H1 (cell line): Measurements from ENCODE around the gene PCSK4. TPM values are rescaled to one million over a fixed set of nuclear protein-coding genes. Genes with fewer than 3 reads are reported as not detected.

Source experiments
- CTCF ChIA-PET: fragments of 300-600 bp; sonication (Branson Sonifier 250); formaldehyde crosslinking; loops from one replicate; lab custom pipeline; 2021; ENCODE audit not compliant: partially characterized antibody; lab: Charles Lee
- POLR2A ChIA-PET: fragments of 300-600 bp; sonication (Branson Sonifier 250); formaldehyde crosslinking; loops from one replicate; lab custom pipeline; 2021; ENCODE audit warnings: inconsistent platforms; ENCODE audit not compliant: partially characterized antibody; lab: Charles Lee
- DNase-seq, 2 experiments: peaks; one replicate each; pipeline versions ENCODE4 v3.0.0 to v3.0.0-alpha.2; 2010 to 2022; ENCODE audit warnings: low spot score in 2 of 2, low read depth in 1 of 2, mixed read lengths in 1 of 2
- FAIRE-seq: peaks from 2 replicates; lab custom pipeline; 2011; peaks lifted over from hg19 to GRCh38; lab: Jason Lieb, UNC
- H2AFZ ChIP-seq: 2 replicates; pipeline ENCODE4 v1.8.1; 2012; ENCODE audit warnings: low read length, inconsistent platforms
- H2AK5ac ChIP-seq: 2 replicates; pipeline ENCODE4 v1.6.1; 2013; ENCODE audit warnings: low read depth, low read length
- H2BK120ac ChIP-seq: replicated peaks from 2 replicates; pipeline ENCODE3; 2013; ENCODE audit warnings: low read depth, low read length, inconsistent platforms
- H2BK12ac ChIP-seq: 2 replicates; pipeline ENCODE4 v1.6.1; 2013; ENCODE audit warnings: low read depth, low read length
- H2BK15ac ChIP-seq: 2 replicates; pipeline ENCODE4 v1.6.1; 2013; ENCODE audit warnings: low read length
- H2BK20ac ChIP-seq: 2 replicates; pipeline ENCODE4 v1.6.1; 2013; ENCODE audit warnings: low read length
- H2BK5ac ChIP-seq: 2 replicates; pipeline ENCODE4 v1.6.1; 2013; ENCODE audit warnings: low read depth, low read length
- H3K14ac ChIP-seq: 2 replicates; pipeline ENCODE4 v1.6.1; 2013; ENCODE audit warnings: inconsistent platforms; ENCODE audit not compliant: insufficient read length
- H3K18ac ChIP-seq: 2 replicates; pipeline ENCODE4 v1.6.1; 2013; ENCODE audit warnings: low read length; ENCODE audit errors: extremely low read depth
- H3K23ac ChIP-seq: 2 replicates; pipeline ENCODE4 v1.6.1; 2013; ENCODE audit warnings: inconsistent platforms; ENCODE audit not compliant: insufficient read length
- H3K23me2 ChIP-seq: 2 replicates; pipeline ENCODE4 v1.6.1; 2013; ENCODE audit warnings: low read depth, low read length
- H3K27ac ChIP-seq: 2 replicates; pipeline ENCODE4 v1.6.1; 2011; ENCODE audit warnings: low read depth, low read length, inconsistent platforms
- H3K27me3 ChIP-seq, 4 experiments: replicated peaks in 1 of 4; 1 replicate in 1 of 4; 2 replicates in 3 of 4; pipeline versions ENCODE4 v1.6.1 to v1.8.1; 2011 to 2013; ENCODE audit warnings: low read length in 3 of 4, mild to moderate bottlenecking in 3 of 4, inconsistent platforms in 2 of 4, mixed read lengths in 2 of 4, moderate library complexity in 1 of 4; ENCODE audit not compliant: control insufficient read depth in 3 of 4, insufficient read depth in 3 of 4; ENCODE audit errors: extremely low read depth in 1 of 4
- H3K36me3 ChIP-seq, 4 experiments: 2 replicates each; pipeline versions ENCODE4 v1.6.1 to v1.8.1; 2011 to 2013; ENCODE audit warnings: mild to moderate bottlenecking in 4 of 4, low read length in 3 of 4, moderate library complexity in 2 of 4, control low read depth in 1 of 4, inconsistent platforms in 1 of 4; ENCODE audit not compliant: insufficient read depth in 4 of 4, control insufficient read depth in 2 of 4
- H3K4ac ChIP-seq: replicated peaks from 2 replicates; pipeline ENCODE3; 2013; ENCODE audit warnings: low read length, low read depth, mixed read lengths, inconsistent platforms; ENCODE audit not compliant: insufficient read length
- H3K4me1 ChIP-seq, 4 experiments: replicated peaks in 1 of 4; 1 replicate in 1 of 4; 2 replicates in 3 of 4; pipeline versions ENCODE4 v1.6.1 to v1.8.1; 2011 to 2013; ENCODE audit warnings: low read length in 3 of 4, inconsistent platforms in 2 of 4, mixed read lengths in 1 of 4; ENCODE audit not compliant: insufficient read depth in 4 of 4, control insufficient read depth in 3 of 4
- H3K4me2 ChIP-seq, 2 experiments: 2 replicates each; pipeline versions ENCODE4 v1.6.1 to v1.8.1; 2011 to 2013; ENCODE audit warnings: low read depth in 2 of 2, low read length in 2 of 2, control low read depth in 1 of 2, inconsistent platforms in 1 of 2, mild to moderate bottlenecking in 1 of 2; ENCODE audit not compliant: insufficient read depth in 1 of 2
- H3K4me3 ChIP-seq, 4 experiments: fragments of 200-600, 300-600 bp in 1 of 4; sonication (generic), shearing (Covaris generic), sonication (Bioruptor Twin) in 1 of 4; 2 replicates each; pipeline versions ENCODE4 v1.5.1 to v1.8.1; 2011 to 2016; ENCODE audit warnings: low read length in 4 of 4, low read depth in 3 of 4, control low read depth in 2 of 4, inconsistent platforms in 2 of 4, mild to moderate bottlenecking in 2 of 4, mixed read lengths in 1 of 4, moderate library complexity in 1 of 4; ENCODE audit not compliant: insufficient read depth in 2 of 4; ENCODE audit errors: extremely low read depth in 1 of 4
- H3K56ac ChIP-seq: replicated peaks from 2 replicates; pipeline ENCODE3; 2013; ENCODE audit warnings: low read depth, mild to moderate bottlenecking, mixed read lengths, low read length, inconsistent platforms; ENCODE audit not compliant: insufficient read length
- H3K79me1 ChIP-seq: 2 replicates; pipeline ENCODE4 v1.6.1; 2013; ENCODE audit warnings: low read depth, low read length, control low read depth
- H3K79me2 ChIP-seq, 2 experiments: 2 replicates each; pipeline versions ENCODE4 v1.6.1 to v1.8.1; 2012 to 2013; ENCODE audit warnings: low read length in 2 of 2, mild to moderate bottlenecking in 2 of 2, inconsistent platforms in 1 of 2; ENCODE audit not compliant: insufficient read depth in 2 of 2, control insufficient read depth in 1 of 2
- H3K9ac ChIP-seq, 4 experiments: replicated peaks in 1 of 4; 1 replicate in 1 of 4; 2 replicates in 3 of 4; pipeline versions ENCODE4 v1.6.1 to v1.8.1; 2011 to 2013; ENCODE audit warnings: low read depth in 3 of 4, low read length in 3 of 4, control low read depth in 2 of 4, mild to moderate bottlenecking in 2 of 4, moderate library complexity in 2 of 4, inconsistent platforms in 1 of 4; ENCODE audit errors: extremely low read depth in 1 of 4
- H3K9me3 ChIP-seq, 2 experiments: 2 replicates each; pipeline versions ENCODE4 v1.6.1 to v1.8.1; 2012 to 2013; ENCODE audit warnings: mild to moderate bottlenecking in 2 of 2, moderate library complexity in 2 of 2, control low read depth in 1 of 2, inconsistent platforms in 1 of 2, low read depth in 1 of 2, low read length in 1 of 2, mixed read lengths in 1 of 2; ENCODE audit not compliant: insufficient read depth in 2 of 2
- H4K20me1 ChIP-seq, 2 experiments: replicated peaks in 1 of 2; 2 replicates each; pipeline versions ENCODE3 to v1.8.1; 2011 to 2013; ENCODE audit warnings: inconsistent platforms in 2 of 2, low read length in 2 of 2, mild to moderate bottlenecking in 1 of 2; ENCODE audit not compliant: insufficient read depth in 2 of 2, control insufficient read depth in 1 of 2
- H4K5ac ChIP-seq: 2 replicates; pipeline ENCODE4 v1.6.1; 2013; ENCODE audit warnings: low read length, low read depth, mixed read lengths, inconsistent platforms; ENCODE audit not compliant: insufficient read length
- H4K8ac ChIP-seq: 2 replicates; pipeline ENCODE4 v1.8.0; 2013; ENCODE audit warnings: mild to moderate bottlenecking, moderate library complexity, low read length, inconsistent platforms; ENCODE audit not compliant: insufficient read depth; ENCODE audit errors: extremely low read depth
- H4K91ac ChIP-seq: replicated peaks from 2 replicates; pipeline ENCODE3; 2013; ENCODE audit warnings: low read length, mixed read lengths, inconsistent platforms; ENCODE audit not compliant: insufficient read length
- BRCA1 ChIP-seq: IDR thresholded peaks from 2 replicates; pipeline ENCODE4 v1.6.1; 2012; ENCODE audit warnings: low read depth, low read length, improper control_type of control experiment
- CBX8 ChIP-seq: fragments of 300-800, 300-1000 bp; sonication (generic); IDR thresholded peaks from 2 replicates; pipeline ENCODE4 v1.7.1; 2016; ENCODE audit warnings: low read depth, low read length, borderline replicate concordance
- EGR1 ChIP-seq: IDR thresholded peaks from 2 replicates; pipeline ENCODE4 v1.6.1; 2011; ENCODE audit warnings: low read depth, low read length, borderline replicate concordance
- GTF2F1 ChIP-seq: IDR thresholded peaks from 2 replicates; pipeline ENCODE4 v1.6.1; 2012; ENCODE audit warnings: low read depth, low read length, improper control_type of control experiment, borderline replicate concordance
- JUND ChIP-seq: IDR thresholded peaks from 2 replicates; pipeline ENCODE4 v1.6.1; 2011; ENCODE audit warnings: mild to moderate bottlenecking, improper control_type of control experiment, low read length
- PHF8 ChIP-seq: fragments of 200-600 bp; sonication (generic); conservative IDR thresholded peaks from 2 replicates; pipeline ENCODE4 v1.7.1; 2012; ENCODE audit warnings: low read depth, mild to moderate bottlenecking, inconsistent platforms, low read length, moderate library complexity
- SIN3A ChIP-seq, 2 experiments: IDR thresholded peaks in 1 of 2; conservative IDR thresholded peaks in 1 of 2; 2 replicates each; pipeline ENCODE4 v1.6.1; 2011 to 2012; ENCODE audit warnings: low read length in 2 of 2, improper control_type of control experiment in 1 of 2, low read depth in 1 of 2, mild to moderate bottlenecking in 1 of 2
- SIRT6 ChIP-seq: IDR thresholded peaks from one replicate; pipeline ENCODE4 v1.7.1; 2012; ENCODE audit warnings: low read length, inconsistent platforms
- TBP ChIP-seq: IDR thresholded peaks from 2 replicates; pipeline ENCODE4 v1.6.1; 2011; ENCODE audit warnings: low read depth, low read length, improper control_type of control experiment
- WGBS, 2 experiments: shearing (Covaris generic) in 1 of 2; methylation state at CpG; one replicate each; pipeline versions ENCODE4 v1.1.6 to v1.1.7; 2013 to 2015; ENCODE audit warnings: low lambda C conversion rate in 2 of 2, mixed read lengths in 2 of 2, inconsistent platforms in 1 of 2, low coverage in 1 of 2, missing lambda C conversion rate in 1 of 2; ENCODE audit not compliant: insufficient replicate concordance in 2 of 2, insufficient coverage in 1 of 2, insufficient read length in 1 of 2; ENCODE audit errors: extremely low coverage in 1 of 2, missing lambda C conversion rate in 1 of 2; 5-methylcytosine and 5-hydroxymethylcytosine counted together
- polyA plus RNA-seq, 7 experiments: library from polyadenylated mRNA; depleted of rRNA in 3 of 7; stranded (reverse) in 5 of 7; unstranded in 2 of 7; fragments of >200 nt in 5 of 7; fragments of 200-250 nt in 2 of 7; gene quantifications; 1 replicate in 5 of 7; 2 replicates in 1 of 7; 4 replicates in 1 of 7; pipeline versions ENCODE4 v1.2.1 to v1.2.3, GENCODE V29; 2011 to 2013; ENCODE audit warnings: missing spikeins in 2 of 7, mixed read lengths in 2 of 7
- total RNA-seq: library from RNA; stranded (reverse); fragmentation: NEBNext Ultra II Directional; extraction: Animal tissue kit (Norgen Biotek cat#: 25700); gene quantifications from 2 replicates; pipeline ENCODE4 v1.2.1, GENCODE V29; 2021
- TF ChIP-seq, protein P1 (sequence below): IDR thresholded peaks from 2 replicates; pipeline ENCODE4 v1.6.1; 2011; ENCODE audit warnings: low read length, improper control_type of control experiment

Gene PCSK4
- total and polyA plus RNA-seq, 2 of the 8 experiments (the other 6 are each of a cell fraction or from before 2014, with no cell fraction given): 9.8 to 10.7 TPM

DNA sequence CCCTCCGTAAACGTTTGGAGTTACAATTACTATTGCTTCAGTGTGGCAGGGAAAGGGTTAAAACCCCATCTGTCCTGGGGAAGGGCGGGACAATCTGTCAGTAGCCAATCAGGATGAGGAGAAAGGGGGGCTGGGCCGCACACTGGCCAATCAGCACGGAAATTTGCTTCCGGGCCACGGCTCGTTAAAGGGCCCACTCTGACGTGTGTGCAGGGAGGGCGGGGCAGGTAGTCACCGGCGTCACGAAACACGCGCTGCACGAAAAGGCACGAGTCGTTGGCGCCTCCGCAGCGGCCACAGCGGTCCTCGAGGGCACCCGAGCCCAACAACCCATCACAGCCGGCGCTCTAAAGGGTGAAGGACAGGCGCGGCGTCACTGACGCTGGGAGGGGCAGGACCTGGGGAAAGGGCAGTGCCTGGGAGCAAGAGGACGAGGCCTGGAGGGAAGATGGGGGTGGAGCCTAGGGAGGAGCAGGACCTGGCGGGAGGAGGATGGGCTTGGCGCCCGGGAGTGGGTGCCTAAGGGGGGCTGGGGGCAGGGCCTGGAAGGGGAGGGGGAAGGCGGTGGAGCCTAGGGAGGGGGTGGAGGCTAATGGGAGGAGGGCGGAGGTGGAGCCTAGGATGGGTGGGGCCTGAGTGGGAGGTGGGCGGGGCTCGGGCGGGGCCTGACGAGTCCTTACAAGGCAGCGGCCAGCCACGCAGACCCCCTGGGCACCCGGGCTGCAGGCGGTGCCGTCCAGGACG is 17.8 kb upstream of the PCSK4 start:
- Histone ChIP-seq H2BK5ac (peak overlapping the region; percentile 99), H3K27ac (peak overlapping the region; percentile 72; the same call in 1 of the 2 replicates), H2BK15ac (peak overlapping the region; percentile 95; the same call in 1 of the 2 replicates), H3K9me3 (no peaks in the 10 kb centered on the region), H3K27me3 (peaks cover 0 to 21% (median 17%) of the 10 kb centered on the region in 4 experiments; a peak in 6 of 7 replicates), H3K4ac (peak overlapping the region; percentile 57), H3K4me3 (peak overlapping the region; percentile 56 to 69 (median 64)), H3K4me1 (peaks cover 0 to 11% (median 7%) of the 10 kb centered on the region in 4 experiments; a peak in 5 of 7 replicates), H3K79me1 (no peaks in the 10 kb centered on the region), H2AFZ (peak overlapping the region; percentile 61; the same call in 1 of the 2 replicates), H3K4me2 (peak overlapping the region; percentile 54 to 77), H2BK20ac (no peak overlapping the region), H3K36me3 (no peaks in the 10 kb centered on the region), H4K5ac (peak overlapping the region; percentile 90), H4K8ac (peak overlapping the region; percentile 91; the same call in 1 of the 2 replicates), H2BK120ac (no peak overlapping the region), H3K23ac (no peak overlapping the region), H3K14ac (no peak overlapping the region), H4K91ac (peak overlapping the region; percentile 94), H2BK12ac (0 out of 2 replicates have a peak overlapping the region, but pooled peaks have one; percentile 55), H3K23me2 (peaks cover 10% of the 10 kb centered on the region; the same call in 1 of the 2 replicates), H3K9ac (peak overlapping the region in 3 of 4 experiments; percentile 2 to 35 (median 25); a peak in 3 of 7 replicates), H2AK5ac (no peak overlapping the region; the same call in 1 of the 2 replicates), H3K79me2 (no peaks in the 10 kb centered on the region), H3K56ac (peak overlapping the region; percentile 79), H3K18ac (peak overlapping the region; percentile 100), H4K20me1 (peaks cover 0 to 4% of the 10 kb centered on the region in 2 experiments)
- ChIA-PET CTCF (no interaction called here), POLR2A (interaction anchor here (0.9 to 1.5 kb wide), 2 partner anchors 54 to 70 kb away, joined by 3 read pairs; no protein-coding TSS in a partner anchor)
- 2% methylated on average over 37 of the region's 46 CpGs; no CpG with 5 or more reads in 1 of the 2 experiments for WGBS, 2 experiments
- DNase-seq (peak; percentile 91 to 94), FAIRE-seq (peak; percentile 95)
- TF ChIP-seq SIN3A (conservative IDR thresholded peaks at IDR 0.05 in 1 of 2, IDR thresholded peaks at IDR 0.05 in 1 of 2; ENCODE audit: low read depth in 1 of 2, low read length in 2 of 2) (peak in 1 of 2 experiments; percentile 72; a peak in 2 of 4 replicates), PHF8 (0 out of 2 replicates have a peak, but pooled peaks have one; percentile 47), BRCA1 (no peak), CBX8 (no peak), TBP (no peak), JUND (no peak), SIRT6 (no peak), GTF2F1 (no peak), EGR1 (no peak)
- TF ChIP-seq, protein P1, sequence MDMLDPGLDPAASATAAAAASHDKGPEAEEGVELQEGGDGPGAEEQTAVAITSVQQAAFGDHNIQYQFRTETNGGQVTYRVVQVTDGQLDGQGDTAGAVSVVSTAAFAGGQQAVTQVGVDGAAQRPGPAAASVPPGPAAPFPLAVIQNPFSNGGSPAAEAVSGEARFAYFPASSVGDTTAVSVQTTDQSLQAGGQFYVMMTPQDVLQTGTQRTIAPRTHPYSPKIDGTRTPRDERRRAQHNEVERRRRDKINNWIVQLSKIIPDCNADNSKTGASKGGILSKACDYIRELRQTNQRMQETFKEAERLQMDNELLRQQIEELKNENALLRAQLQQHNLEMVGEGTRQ: no peak
